K562 (cell line): Measurements from ENCODE around the gene PARD6A. TPM values are rescaled to one million over a fixed set of nuclear protein-coding genes. Genes with fewer than 3 reads are reported as not detected.
A peak's percentile ranks its signal among the peaks of the same experiment; 100 is the strongest.

Source experiments
- CBX5 ChIP-seq: IDR thresholded peaks from 2 replicates; pipeline ENCODE4 v1.6.1; 2014; ENCODE audit warnings: low read depth, borderline replicate concordance
- CXXC5 ChIP-seq: fragments of 250-450 bp; sonication (Bioruptor Pico); IDR thresholded peaks from 2 replicates; pipeline ENCODE4 v1.8.0; 2022; ENCODE audit warnings: inconsistent platforms, mild to moderate bottlenecking, moderate library complexity
- EP400 ChIP-seq: fragments of 450-650 bp; IDR thresholded peaks from 2 replicates; pipeline ENCODE4 v1.6.1; 2017; ENCODE audit warnings: antibody characterized with exemption, mild to moderate bottlenecking, moderate library complexity
- KDM2B ChIP-seq: fragments of 250-450 bp; sonication (Bioruptor Pico); IDR thresholded peaks from 2 replicates; pipeline ENCODE4 v1.8.0; 2021; ENCODE audit warnings: mild to moderate bottlenecking, moderate library complexity
- KDM4B ChIP-seq, 2 experiments: fragments of 450-650 bp in 1 of 2; sonication (generic) in 1 of 2; IDR thresholded peaks; 2 replicates each; pipeline ENCODE4 v1.6.1; 2016 to 2017; ENCODE audit warnings: borderline replicate concordance in 2 of 2, antibody characterized with exemption in 1 of 2, low read depth in 1 of 2, mild to moderate bottlenecking in 1 of 2
- L3MBTL2 ChIP-seq: fragments of 450-650 bp; IDR thresholded peaks from 2 replicates; pipeline ENCODE4 v1.6.1; 2016; ENCODE audit warnings: mild to moderate bottlenecking, moderate library complexity
- NFIC ChIP-seq: fragments of 450-650 bp; IDR thresholded peaks from 2 replicates; pipeline ENCODE4 v1.6.1; 2017; ENCODE audit warnings: mild to moderate bottlenecking, inconsistent platforms
- NR2C2 ChIP-seq, 2 experiments: fragments of 200-800 bp in 1 of 2; sonication (Bioruptor generic) in 1 of 2; sonication (generic) in 1 of 2; formaldehyde crosslinking in 1 of 2; IDR thresholded peaks; 2 replicates each; pipeline versions ENCODE4 v1.6.1 to v1.8.0; 2016 to 2022; ENCODE audit warnings: mild to moderate bottlenecking in 1 of 2, missing compliant biosample characterization in 1 of 2, missing genetic modification characterization in 1 of 2, missing genetic modification reagents in 1 of 2
- SETDB1 ChIP-seq: IDR thresholded peaks from one replicate; pipeline ENCODE4 v1.6.1; 2012; ENCODE audit warnings: low read length, control low read depth, inconsistent platforms
- polyA plus RNA-seq, 8 experiments: library from polyadenylated mRNA; depleted of rRNA in 4 of 8; stranded (reverse) in 5 of 8; unstranded in 3 of 8; fragments of >200 nt; fragmentation: Nextera tagmentation in 2 of 8; fragmentation: Illumina TruSeq in 1 of 8; extraction: Ambion mirVana in 2 of 8; extraction: Trizol in 1 of 8; gene quantifications; 2 replicates each; pipeline versions ENCODE4 v1.2.1 to v1.2.3, GENCODE V29; 2011 to 2014; ENCODE audit warnings: inconsistent platforms in 1 of 8, missing spikeins in 1 of 8
- total RNA-seq, 7 experiments: library from RNA; depleted of rRNA in 6 of 7; stranded (reverse); fragments of >200 nt in 6 of 7; fragmentation: Illumina TruSeq in 2 of 7; extraction: Trizol in 2 of 7; gene quantifications; 2 replicates each; pipeline versions ENCODE4 v1.2.1 to v1.2.3, GENCODE V29; 2011 to 2021; ENCODE audit warnings: low replicate concordance in 1 of 7
- TF ChIP-seq, protein P1 (sequence below): sonication (generic); formaldehyde crosslinking; IDR thresholded peaks from 2 replicates; pipeline ENCODE4 v1.8.0; 2023; ENCODE audit warnings: mild to moderate bottlenecking, missing genetic modification reagents
- TF ChIP-seq, protein P2 (sequence below), 2 experiments: IDR thresholded peaks; 2 replicates each; pipeline ENCODE4 v1.6.1; 2011; ENCODE audit warnings: borderline replicate concordance in 1 of 2, control low read depth in 1 of 2, low read depth in 1 of 2, low read length in 1 of 2, mild to moderate bottlenecking in 1 of 2, mixed read lengths in 1 of 2, moderate library complexity in 1 of 2; ENCODE audit not compliant: insufficient read depth in 1 of 2, insufficient read length in 1 of 2, poor library complexity in 1 of 2, severe bottlenecking in 1 of 2; ENCODE audit errors: extremely low read depth in 1 of 2

PARD6A gene
- total and polyA plus RNA-seq, 9 of the 15 experiments (the other 6 are each of a cell fraction or from before 2014, with no cell fraction given) = 0.04 to 2.0 (median 0.44) TPM

DNA sequence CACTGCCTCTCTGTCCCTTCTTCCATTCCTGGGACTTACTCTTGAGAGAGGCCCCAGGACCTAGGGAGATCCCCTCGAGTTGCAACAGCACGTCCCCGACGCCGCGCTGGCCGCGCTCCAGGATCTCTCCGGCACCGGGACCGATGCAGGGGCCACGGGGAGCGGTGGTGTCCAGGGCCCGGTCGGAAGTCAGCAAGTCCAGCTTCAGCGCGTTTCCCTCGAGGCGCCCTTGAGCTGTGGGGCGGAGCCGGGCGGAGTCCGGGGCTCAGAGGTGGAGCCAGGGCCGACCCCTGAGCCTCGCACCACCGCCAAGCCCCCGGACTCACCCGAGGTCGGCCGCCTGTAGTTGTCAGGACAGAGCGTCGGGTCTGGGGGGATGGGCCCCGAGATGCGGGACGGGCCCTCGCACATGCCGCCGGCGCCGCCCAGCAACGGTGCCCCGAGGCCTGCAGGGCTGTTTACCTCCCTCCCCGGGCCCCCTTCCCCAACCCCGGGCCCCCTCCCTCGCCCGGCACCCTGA lies 5.3 kb downstream of the PARD6A start (continued):
- TF ChIP-seq, protein P1, sequence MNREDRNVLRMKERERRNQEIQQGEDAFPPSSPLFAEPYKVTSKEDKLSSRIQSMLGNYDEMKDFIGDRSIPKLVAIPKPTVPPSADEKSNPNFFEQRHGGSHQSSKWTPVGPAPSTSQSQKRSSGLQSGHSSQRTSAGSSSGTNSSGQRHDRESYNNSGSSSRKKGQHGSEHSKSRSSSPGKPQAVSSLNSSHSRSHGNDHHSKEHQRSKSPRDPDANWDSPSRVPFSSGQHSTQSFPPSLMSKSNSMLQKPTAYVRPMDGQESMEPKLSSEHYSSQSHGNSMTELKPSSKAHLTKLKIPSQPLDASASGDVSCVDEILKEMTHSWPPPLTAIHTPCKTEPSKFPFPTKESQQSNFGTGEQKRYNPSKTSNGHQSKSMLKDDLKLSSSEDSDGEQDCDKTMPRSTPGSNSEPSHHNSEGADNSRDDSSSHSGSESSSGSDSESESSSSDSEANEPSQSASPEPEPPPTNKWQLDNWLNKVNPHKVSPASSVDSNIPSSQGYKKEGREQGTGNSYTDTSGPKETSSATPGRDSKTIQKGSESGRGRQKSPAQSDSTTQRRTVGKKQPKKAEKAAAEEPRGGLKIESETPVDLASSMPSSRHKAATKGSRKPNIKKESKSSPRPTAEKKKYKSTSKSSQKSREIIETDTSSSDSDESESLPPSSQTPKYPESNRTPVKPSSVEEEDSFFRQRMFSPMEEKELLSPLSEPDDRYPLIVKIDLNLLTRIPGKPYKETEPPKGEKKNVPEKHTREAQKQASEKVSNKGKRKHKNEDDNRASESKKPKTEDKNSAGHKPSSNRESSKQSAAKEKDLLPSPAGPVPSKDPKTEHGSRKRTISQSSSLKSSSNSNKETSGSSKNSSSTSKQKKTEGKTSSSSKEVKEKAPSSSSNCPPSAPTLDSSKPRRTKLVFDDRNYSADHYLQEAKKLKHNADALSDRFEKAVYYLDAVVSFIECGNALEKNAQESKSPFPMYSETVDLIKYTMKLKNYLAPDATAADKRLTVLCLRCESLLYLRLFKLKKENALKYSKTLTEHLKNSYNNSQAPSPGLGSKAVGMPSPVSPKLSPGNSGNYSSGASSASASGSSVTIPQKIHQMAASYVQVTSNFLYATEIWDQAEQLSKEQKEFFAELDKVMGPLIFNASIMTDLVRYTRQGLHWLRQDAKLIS (CRISPR knock-in tag) = 0 out of 2 replicates have a peak, but pooled peaks have one; percentile 65
- TF ChIP-seq SETDB1 = no peak
- TF ChIP-seq L3MBTL2 = peak; percentile 51; the same call in 1 of the 2 replicates
- no peak for TF ChIP-seq CXXC5 (CRISPR knock-in tag)
- no peak for TF ChIP-seq NR2C2 (CRISPR knock-in tag; IDR thresholded peaks at IDR 0.05)
- no peak for TF ChIP-seq NR2C2 (tag; IDR thresholded peaks at IDR 0.05)
- TF ChIP-seq NFIC = peak; percentile 79
- no peak for TF ChIP-seq CBX5
- 0 out of 2 replicates have a peak, but pooled peaks have one; percentile 13 for TF ChIP-seq EP400
- TF ChIP-seq KDM4B (IDR thresholded peaks at IDR 0.05; ENCODE audit: borderline replicate concordance in 2 of 2, low read depth in 1 of 2) = 0 out of 4 replicates have a peak, but pooled peaks of 1 of the 2 experiments have one; percentile 12
- TF ChIP-seq, protein P2, sequence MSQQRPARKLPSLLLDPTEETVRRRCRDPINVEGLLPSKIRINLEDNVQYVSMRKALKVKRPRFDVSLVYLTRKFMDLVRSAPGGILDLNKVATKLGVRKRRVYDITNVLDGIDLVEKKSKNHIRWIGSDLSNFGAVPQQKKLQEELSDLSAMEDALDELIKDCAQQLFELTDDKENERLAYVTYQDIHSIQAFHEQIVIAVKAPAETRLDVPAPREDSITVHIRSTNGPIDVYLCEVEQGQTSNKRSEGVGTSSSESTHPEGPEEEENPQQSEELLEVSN (IDR thresholded peaks at IDR 0.05; ENCODE audit: borderline replicate concordance in 1 of 2, extremely low read depth in 1 of 2, insufficient read depth in 1 of 2, insufficient read length in 1 of 2, low read depth in 1 of 2, low read length in 1 of 2, poor library complexity in 1 of 2, severe bottlenecking in 1 of 2) = peak; percentile 5 to 18
- peak; percentile 72; the same call in 1 of the 2 replicates for TF ChIP-seq KDM2B
